ENCODE data around the gene RPL32.

DNA sequence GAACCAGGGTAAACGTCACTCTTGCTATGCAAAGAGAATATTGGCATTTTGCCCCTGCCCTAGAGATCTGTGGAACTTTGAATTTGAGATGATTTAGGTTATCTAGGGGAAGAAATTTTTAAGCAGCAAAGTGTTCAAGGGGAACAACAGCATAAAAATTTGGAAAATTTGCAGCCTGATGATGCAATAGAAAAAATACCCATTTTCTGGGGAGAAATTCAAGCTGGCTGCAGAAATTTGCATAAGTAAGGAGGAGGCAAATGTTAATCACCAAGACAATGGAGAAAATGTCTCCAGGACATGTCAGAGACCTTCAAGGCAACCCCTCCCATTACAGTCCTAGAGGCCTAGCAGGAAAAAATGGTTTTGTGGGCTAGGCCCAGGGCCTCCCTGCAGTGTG is 4.4 kb upstream of the RPL32 start:
- no peak for TF ChIP-seq POLR2A (IDR thresholded peaks at IDR 0.05; ENCODE audit: low read depth, low read length)
- TF ChIP-seq, protein P1, sequence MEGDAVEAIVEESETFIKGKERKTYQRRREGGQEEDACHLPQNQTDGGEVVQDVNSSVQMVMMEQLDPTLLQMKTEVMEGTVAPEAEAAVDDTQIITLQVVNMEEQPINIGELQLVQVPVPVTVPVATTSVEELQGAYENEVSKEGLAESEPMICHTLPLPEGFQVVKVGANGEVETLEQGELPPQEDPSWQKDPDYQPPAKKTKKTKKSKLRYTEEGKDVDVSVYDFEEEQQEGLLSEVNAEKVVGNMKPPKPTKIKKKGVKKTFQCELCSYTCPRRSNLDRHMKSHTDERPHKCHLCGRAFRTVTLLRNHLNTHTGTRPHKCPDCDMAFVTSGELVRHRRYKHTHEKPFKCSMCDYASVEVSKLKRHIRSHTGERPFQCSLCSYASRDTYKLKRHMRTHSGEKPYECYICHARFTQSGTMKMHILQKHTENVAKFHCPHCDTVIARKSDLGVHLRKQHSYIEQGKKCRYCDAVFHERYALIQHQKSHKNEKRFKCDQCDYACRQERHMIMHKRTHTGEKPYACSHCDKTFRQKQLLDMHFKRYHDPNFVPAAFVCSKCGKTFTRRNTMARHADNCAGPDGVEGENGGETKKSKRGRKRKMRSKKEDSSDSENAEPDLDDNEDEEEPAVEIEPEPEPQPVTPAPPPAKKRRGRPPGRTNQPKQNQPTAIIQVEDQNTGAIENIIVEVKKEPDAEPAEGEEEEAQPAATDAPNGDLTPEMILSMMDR (IDR thresholded peaks at IDR 0.05; ENCODE audit: extremely low read depth in 1 of 2, insufficient read depth in 1 of 2, low read depth in 1 of 2, low read length in 2 of 2) = no peak
- TF ChIP-seq, protein P2, sequence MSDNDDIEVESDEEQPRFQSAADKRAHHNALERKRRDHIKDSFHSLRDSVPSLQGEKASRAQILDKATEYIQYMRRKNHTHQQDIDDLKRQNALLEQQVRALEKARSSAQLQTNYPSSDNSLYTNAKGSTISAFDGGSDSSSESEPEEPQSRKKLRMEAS (IDR thresholded peaks at IDR 0.05; ENCODE audit: insufficient read depth, insufficient read length) = no peak

Data from endothelial cell of umbilical vein (primary cell).